ENCODE data around the gene PCYT1A. TPM values are rescaled to one million over a fixed set of nuclear protein-coding genes. Genes with fewer than 3 reads are reported as not detected.
A peak's percentile ranks its signal among the peaks of the same experiment; 100 is the strongest.
"Not testable (repeated sequence)": the region's sequence is repeated elsewhere in the genome, so short reads cannot be mapped to it uniquely, and the experiment has no call there.

The PCYT1A gene
- total RNA-seq, 4 donors from 2014 or later, result 59.5 to 80.4 (median 73.1) TPM

GRCh38 chr3:196207833-196208607 is 79.5 kb downstream of the PCYT1A start:
- Histone ChIP-seq H3K4me3 (replicated peaks in 1 of 3) (no peak overlapping the region), H3K27ac (no peak overlapping the region), H3K9me3 (no peaks in the 10 kb centered on the region), H3K27me3 (no peaks in the 10 kb centered on the region), H3K36me3 (no peaks in the 10 kb centered on the region), H3K4me1 (no peaks in the 10 kb centered on the region)
- intact Hi-C loops (cut with DNase I), result no loop called here
- no peak for TF ChIP-seq CTCF (IDR thresholded peaks at IDR 0.05)
- TF ChIP-seq POLR2A (IDR thresholded peaks at IDR 0.05), result no peak
- DNase-seq, result peak in 1 of 2 donors; percentile 25
- 31 to 44% methylated on average over 40 to 41 of the region's 49 CpGs for WGBS, 2 donors

- no peaks in the 10 kb centered on the region for H3K36me3 ChIP-seq
- no peaks in the 10 kb centered on the region for H3K27me3 ChIP-seq
- no peak for TF ChIP-seq POLR2A (IDR thresholded peaks at IDR 0.05)
- TF ChIP-seq CTCF (IDR thresholded peaks at IDR 0.05), result no peak
- no peak overlapping the region for H3K27ac ChIP-seq
- H3K4me1 ChIP-seq, result no peaks in the 10 kb centered on the region
- intact Hi-C loops (cut with DNase I), result no loop called here
- DNase-seq, result no peak
- H3K9me3 ChIP-seq, result no peaks in the 10 kb centered on the region
- no peak overlapping the region for H3K4me3 ChIP-seq (replicated peaks in 1 of 3)
- 37 to 87% methylated on average over 4 to 12 of the region's 70 CpGs for WGBS, 2 donors
These were observed 80.2 kb downstream of the PCYT1A start for GRCh38 chr3:196207159-196207832.

- H3K36me3 ChIP-seq; H3K27ac ChIP-seq; intact Hi-C loops (cut with DNase I); H3K27me3 ChIP-seq; H3K4me1 ChIP-seq; DNase-seq; H3K9me3 ChIP-seq; H3K4me3 ChIP-seq (replicated peaks in 1 of 3): not testable (repeated sequence)
- WGBS, 2 donors, result 84 to 88% methylated on average over 9 of the region's 9 CpGs
These were observed 81.9 kb downstream of the PCYT1A start for GRCh38 chr3:196205442-196206205.

- TF ChIP-seq CTCF (IDR thresholded peaks at IDR 0.05), result no peak
- TF ChIP-seq POLR2A (IDR thresholded peaks at IDR 0.05), result no peak
- no peaks in the 10 kb centered on the region for H3K27me3 ChIP-seq
- intact Hi-C loops (cut with DNase I), result no loop called here
- no peaks in the 10 kb centered on the region for H3K9me3 ChIP-seq
- no peak overlapping the region for H3K27ac ChIP-seq
- no peaks in the 10 kb centered on the region for H3K4me1 ChIP-seq
- no peaks in the 10 kb centered on the region for H3K36me3 ChIP-seq
- no peak for DNase-seq
- WGBS, 2 donors, result 80 to 92% methylated on average over 3 of the region's 3 CpGs
- no peak overlapping the region for H3K4me3 ChIP-seq (replicated peaks in 1 of 3)
These were observed 83.7 kb downstream of the PCYT1A start for GRCh38 chr3:196203846-196204245.

- no peak for DNase-seq
- H3K4me1 ChIP-seq, result no peaks in the 10 kb centered on the region
- H3K9me3 ChIP-seq, result no peaks in the 10 kb centered on the region
- H3K36me3 ChIP-seq, result no peaks in the 10 kb centered on the region
- no peak overlapping the region for H3K27ac ChIP-seq
- no peaks in the 10 kb centered on the region for H3K27me3 ChIP-seq
- no peak overlapping the region for H3K4me3 ChIP-seq (replicated peaks in 1 of 3)
- 36 to 57% methylated on average over 21 of the region's 21 CpGs for WGBS, 2 donors
- intact Hi-C loops (cut with DNase I), result no loop called here
- TF ChIP-seq CTCF (IDR thresholded peaks at IDR 0.05), result no peak
- no peak for TF ChIP-seq POLR2A (IDR thresholded peaks at IDR 0.05)
These were observed 85.0 kb downstream of the PCYT1A start for GRCh38 chr3:196202516-196202970.
